ENCODE measurements around the gene NECTIN2.

Gene NECTIN2

DNA sequence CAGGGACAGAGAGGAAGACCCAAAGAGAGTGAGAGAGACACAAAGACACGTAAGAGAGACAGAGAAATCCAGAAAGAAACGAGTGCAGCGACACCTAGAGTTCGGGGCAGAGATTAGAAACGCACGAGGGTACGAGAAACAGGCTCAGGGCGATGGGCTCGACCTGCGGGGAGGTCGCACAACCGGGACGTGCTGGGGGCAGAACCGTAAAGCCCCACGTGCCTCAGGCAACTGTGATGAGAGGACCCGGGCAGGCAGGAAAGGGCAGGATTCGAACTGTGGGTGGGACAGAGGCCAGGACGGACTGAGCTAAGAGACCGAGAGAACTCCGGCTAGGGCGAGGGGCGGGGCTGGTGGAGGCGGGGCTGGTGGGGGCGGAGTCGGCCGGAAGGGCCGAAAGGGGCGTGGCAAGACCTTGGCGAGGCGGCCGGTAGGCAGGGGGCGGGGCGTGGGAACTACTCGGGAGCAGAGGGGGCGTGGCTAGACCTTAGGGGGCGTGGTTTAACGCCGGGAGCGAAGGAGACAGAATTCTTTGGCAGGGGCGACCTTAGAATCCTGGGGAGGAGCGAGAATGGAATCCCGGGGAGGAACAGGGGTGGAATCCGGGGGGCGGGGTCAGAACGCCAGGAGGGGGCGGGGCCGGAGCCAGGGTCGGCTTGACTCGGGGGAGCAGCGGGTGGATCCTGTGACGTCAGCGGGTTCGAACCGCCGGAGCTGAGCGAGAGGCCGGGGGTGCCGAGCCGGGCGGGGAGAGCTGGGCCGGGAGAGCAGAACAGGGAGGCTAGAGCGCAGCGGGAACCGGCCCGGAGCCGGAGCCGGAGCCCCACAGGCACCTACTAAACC, at the start of gene NECTIN2:
NECTIN2 (plus strand) TSS at position 686 of the 843 bp plus-strand sequence. CDS start 229 bp downstream, outside the sequence.
- no CpG with 5 or more reads among the region's 67 CpGs for WGBS (ENCODE audit: insufficient coverage, insufficient read length)
- Histone ChIP-seq H3K27ac (ENCODE audit: low read length) (no peak within 1 kb of the TSS), H3K27me3 (ENCODE audit: control insufficient read depth, insufficient read depth, low read length) (no peaks in the 10 kb centered on the region), H3K4me3 (ENCODE audit: low read length) (peak within 1 kb of the TSS; percentile 98), H3K4me1 (ENCODE audit: control insufficient read depth, insufficient read depth, low read length) (peaks cover 6% of the 10 kb centered on the region), H3K9me3 (ENCODE audit: control insufficient read depth, insufficient read depth, low read length) (no peaks in the 10 kb centered on the region), H3K36me3 (ENCODE audit: control insufficient read depth, insufficient read depth, low read length) (no peaks in the 10 kb centered on the region)
- peak; percentile 94 for DNase-seq (ENCODE audit: low read depth, low spot score)

DNA sequence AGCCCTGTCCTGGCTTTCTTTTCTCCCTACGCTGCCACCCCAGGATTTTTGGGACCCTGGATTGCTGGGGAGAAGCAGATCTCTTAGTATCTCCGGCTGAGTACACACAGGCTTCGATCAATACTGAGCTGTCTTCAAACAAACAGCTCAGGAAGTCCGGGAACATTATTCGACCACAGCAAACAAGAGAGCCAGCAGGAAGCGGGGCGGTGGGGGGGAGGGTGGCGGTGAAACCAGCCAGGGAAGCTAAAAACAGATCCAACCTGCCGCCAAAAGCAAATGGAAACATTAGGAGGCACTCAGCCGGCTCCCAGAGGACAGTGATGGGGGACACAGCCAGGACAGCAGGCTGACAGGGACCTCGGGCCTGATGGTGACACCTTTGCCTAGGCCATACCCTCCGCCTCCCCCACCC, 49.4 kb upstream of the NECTIN2 start:
- Histone ChIP-seq H3K9me3 (ENCODE audit: control insufficient read depth, insufficient read depth, low read length) (no peaks in the 10 kb centered on the region), H3K27ac (ENCODE audit: low read length) (no peak overlapping the region), H3K4me1 (ENCODE audit: control insufficient read depth, insufficient read depth, low read length) (peaks cover 3% of the 10 kb centered on the region; the same call in 1 of the 2 replicates), H3K27me3 (ENCODE audit: control insufficient read depth, insufficient read depth, low read length) (no peaks in the 10 kb centered on the region), H3K4me3 (ENCODE audit: low read length) (no peak overlapping the region), H3K36me3 (ENCODE audit: control insufficient read depth, insufficient read depth, low read length) (peaks cover 8% of the 10 kb centered on the region)
- no CpG with 5 or more reads among the region's 12 CpGs for WGBS (ENCODE audit: insufficient coverage, insufficient read length)
- DNase-seq (ENCODE audit: low read depth, low spot score): no peak

DNA sequence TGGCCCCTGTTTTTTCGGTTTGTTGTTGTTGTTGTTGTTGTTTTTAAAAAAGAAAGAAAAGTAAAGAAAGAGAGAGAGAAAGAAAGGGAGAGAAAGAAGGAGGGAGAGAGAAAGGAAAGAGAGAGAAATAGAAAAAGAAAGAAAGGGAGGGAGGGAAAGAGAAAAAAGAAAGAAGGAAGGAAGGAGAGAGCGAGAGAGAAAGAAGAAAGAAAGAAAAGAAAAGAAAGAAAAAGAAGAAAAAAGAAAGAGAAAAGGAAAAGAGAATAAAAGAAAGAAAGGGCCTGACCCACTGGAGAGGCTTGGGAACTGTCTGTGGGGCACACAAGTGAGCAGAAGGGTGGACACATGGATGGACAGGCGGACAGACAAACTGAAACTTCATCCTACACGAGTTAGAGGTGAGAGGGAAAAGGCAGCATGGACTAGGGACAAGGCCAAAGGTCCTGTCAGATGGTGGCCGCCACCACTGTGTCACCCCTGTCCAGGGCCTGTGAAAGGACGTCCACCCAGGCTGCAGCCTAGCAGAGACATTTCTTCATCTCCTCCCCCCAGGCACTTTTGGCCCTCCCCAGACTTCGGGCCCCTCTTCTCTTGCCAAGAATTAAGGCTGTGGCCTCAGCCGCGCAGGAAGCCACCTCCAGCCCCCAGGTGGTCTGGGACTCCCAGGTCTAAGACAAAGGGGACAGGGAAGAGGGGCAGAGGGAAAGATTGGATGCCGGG, 46.3 kb upstream of the NECTIN2 start:
- peaks cover 3% of the 10 kb centered on the region; the same call in 1 of the 2 replicates for H3K4me1 ChIP-seq (ENCODE audit: control insufficient read depth, insufficient read depth, low read length)
- WGBS (ENCODE audit: insufficient coverage, insufficient read length): 100% methylated on average over 1 of the region's 10 CpGs
- peaks cover 2% of the 10 kb centered on the region; the same call in 1 of the 2 replicates for H3K36me3 ChIP-seq (ENCODE audit: control insufficient read depth, insufficient read depth, low read length)
- DNase-seq (ENCODE audit: low read depth, low spot score): no peak
- H3K4me3 ChIP-seq (ENCODE audit: low read length): no peak overlapping the region
- peaks cover 3% of the 10 kb centered on the region; the same call in 1 of the 2 replicates for H3K27me3 ChIP-seq (ENCODE audit: control insufficient read depth, insufficient read depth, low read length)
- H3K9me3 ChIP-seq (ENCODE audit: control insufficient read depth, insufficient read depth, low read length): no peaks in the 10 kb centered on the region
- no peak overlapping the region for H3K27ac ChIP-seq (ENCODE audit: low read length)

DNA sequence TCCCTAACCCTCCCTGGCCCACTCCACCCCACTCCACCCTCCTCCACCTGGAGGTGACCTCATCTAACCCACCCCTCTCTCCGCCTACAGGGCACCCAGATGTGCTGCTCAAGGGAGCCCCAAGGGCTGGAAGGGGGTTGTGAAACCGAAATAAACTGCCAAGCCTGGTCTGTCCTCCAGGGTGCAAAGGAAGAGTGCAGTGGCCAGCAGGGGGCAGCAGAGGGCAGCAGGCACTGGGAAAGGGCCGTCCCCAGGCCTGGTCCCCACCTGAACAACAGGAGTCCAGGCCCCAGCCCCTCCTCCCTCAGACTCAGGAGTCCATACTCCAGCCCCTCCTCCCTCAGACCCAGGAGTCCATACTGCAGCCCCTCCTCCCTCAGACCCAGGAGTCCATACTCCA, 45.6 kb upstream of the NECTIN2 start:
- peak; percentile 87 for DNase-seq (ENCODE audit: low read depth, low spot score)
- Histone ChIP-seq H3K36me3 (ENCODE audit: control insufficient read depth, insufficient read depth, low read length) (peaks cover 2% of the 10 kb centered on the region; the same call in 1 of the 2 replicates), H3K4me3 (ENCODE audit: low read length) (no peak overlapping the region), H3K27ac (ENCODE audit: low read length) (no peak overlapping the region), H3K27me3 (ENCODE audit: control insufficient read depth, insufficient read depth, low read length) (peaks cover 3% of the 10 kb centered on the region; the same call in 1 of the 2 replicates), H3K9me3 (ENCODE audit: control insufficient read depth, insufficient read depth, low read length) (no peaks in the 10 kb centered on the region), H3K4me1 (ENCODE audit: control insufficient read depth, insufficient read depth, low read length) (peaks cover 3% of the 10 kb centered on the region; the same call in 1 of the 2 replicates)
- no CpG with 5 or more reads among the region's 3 CpGs for WGBS (ENCODE audit: insufficient coverage, insufficient read length)

DNA sequence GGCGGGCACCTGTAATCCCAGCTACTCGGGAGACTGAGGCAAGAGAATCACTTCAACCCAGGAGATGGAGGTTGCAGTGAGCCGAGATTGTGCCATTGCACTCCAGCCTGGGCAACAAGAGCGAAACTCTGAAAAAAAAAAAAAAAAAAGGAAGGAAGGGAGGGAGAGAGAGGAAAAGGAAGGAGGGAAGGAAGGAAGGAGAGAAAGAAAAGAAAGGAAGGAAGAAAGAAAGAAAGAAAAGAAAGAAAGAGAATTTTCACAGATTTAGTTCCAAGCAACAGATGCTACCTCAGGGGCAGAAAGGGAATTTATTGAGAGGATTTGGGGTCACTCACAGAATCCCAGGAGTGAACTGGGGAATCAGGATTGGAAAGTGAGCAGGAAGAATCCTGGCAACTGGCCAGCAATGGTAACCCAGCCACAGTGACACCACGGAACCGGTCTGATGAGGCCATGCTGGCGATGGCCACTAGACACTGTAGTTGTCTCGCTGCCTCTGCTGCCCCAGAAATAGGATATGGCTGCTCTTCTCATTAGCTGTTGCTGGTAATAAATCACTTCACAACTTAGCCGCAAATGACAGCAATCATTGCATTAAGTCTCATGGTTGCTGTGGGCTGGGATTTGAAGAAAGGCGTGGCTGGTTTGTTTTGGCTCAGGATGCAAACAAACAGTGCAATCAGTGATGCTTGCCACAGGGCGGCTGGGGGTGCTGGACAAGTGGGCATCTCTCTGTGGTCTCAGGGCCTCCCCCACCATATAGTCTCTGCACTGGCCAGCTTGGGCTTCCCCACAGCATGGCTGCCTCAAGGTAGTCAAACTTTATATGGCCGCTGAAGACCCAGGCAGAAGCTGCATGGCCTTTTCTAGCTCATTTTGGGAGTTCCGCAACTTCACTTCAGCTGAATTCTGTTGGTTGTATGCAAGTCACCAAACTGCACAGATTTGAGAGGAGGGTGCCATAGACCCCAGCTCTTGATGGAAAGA, 42.4 kb upstream of the NECTIN2 start:
- DNase-seq (ENCODE audit: low read depth, low spot score): no peak
- no peak overlapping the region for H3K4me3 ChIP-seq (ENCODE audit: low read length)
- WGBS (ENCODE audit: insufficient coverage, insufficient read length): no CpG with 5 or more reads among the region's 13 CpGs
- no peaks in the 10 kb centered on the region for H3K36me3 ChIP-seq (ENCODE audit: control insufficient read depth, insufficient read depth, low read length)
- H3K4me1 ChIP-seq (ENCODE audit: control insufficient read depth, insufficient read depth, low read length): peaks cover 8% of the 10 kb centered on the region
- no peak overlapping the region for H3K27ac ChIP-seq (ENCODE audit: low read length)
- H3K9me3 ChIP-seq (ENCODE audit: control insufficient read depth, insufficient read depth, low read length): no peaks in the 10 kb centered on the region
- H3K27me3 ChIP-seq (ENCODE audit: control insufficient read depth, insufficient read depth, low read length): peaks cover 3% of the 10 kb centered on the region; the same call in 1 of the 2 replicates

DNA sequence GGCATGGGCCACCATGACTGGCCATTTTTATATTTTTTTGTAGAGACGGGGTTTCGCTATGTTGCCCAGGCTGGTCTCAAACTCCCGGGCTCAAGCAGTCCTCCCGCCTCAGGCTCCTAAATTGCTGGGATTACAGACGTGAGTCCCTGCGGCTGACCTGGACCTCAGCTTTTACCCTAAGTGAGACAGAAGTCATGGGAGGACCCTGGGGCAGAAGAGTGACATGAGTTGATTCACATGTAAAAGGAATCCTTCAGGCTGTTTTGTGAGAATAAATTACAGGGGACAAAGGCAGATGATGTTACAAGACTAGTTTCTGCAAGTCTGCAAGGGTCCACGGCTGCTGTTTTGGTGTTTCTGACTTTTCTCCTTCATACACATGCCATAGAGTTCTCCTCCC, 39.8 kb upstream of the NECTIN2 start:
- no CpG with 5 or more reads among the region's 7 CpGs for WGBS (ENCODE audit: insufficient coverage, insufficient read length)
- Histone ChIP-seq H3K36me3 (ENCODE audit: control insufficient read depth, insufficient read depth, low read length) (no peaks in the 10 kb centered on the region), H3K9me3 (ENCODE audit: control insufficient read depth, insufficient read depth, low read length) (no peaks in the 10 kb centered on the region), H3K27ac (ENCODE audit: low read length) (no peak overlapping the region), H3K4me1 (ENCODE audit: control insufficient read depth, insufficient read depth, low read length) (peaks cover 7% of the 10 kb centered on the region), H3K27me3 (ENCODE audit: control insufficient read depth, insufficient read depth, low read length) (peaks cover 3% of the 10 kb centered on the region; the same call in 1 of the 2 replicates), H3K4me3 (ENCODE audit: low read length) (no peak overlapping the region)
- no peak for DNase-seq (ENCODE audit: low read depth, low spot score)

DNA sequence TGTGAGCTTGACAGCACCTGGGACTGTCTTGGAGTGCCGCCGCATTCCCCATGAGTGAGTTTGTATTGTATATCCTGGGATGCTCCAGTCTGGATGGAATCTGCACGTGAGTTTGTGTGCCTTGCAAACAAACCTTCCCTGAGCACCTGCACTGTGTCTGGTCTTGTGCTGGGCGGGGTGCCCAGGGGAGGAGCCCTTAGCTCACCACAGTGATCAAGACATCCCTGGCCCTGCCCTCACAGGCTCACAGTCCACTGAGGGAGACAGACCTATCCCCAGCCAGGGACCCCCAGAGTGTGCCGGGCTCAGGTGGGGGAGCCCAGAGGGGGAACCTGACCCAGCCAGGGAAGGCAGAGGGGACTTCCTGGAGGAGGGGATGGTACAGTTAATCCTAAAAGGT, 38.9 kb upstream of the NECTIN2 start:
- peaks cover 3% of the 10 kb centered on the region; the same call in 1 of the 2 replicates for H3K27me3 ChIP-seq (ENCODE audit: control insufficient read depth, insufficient read depth, low read length)
- WGBS (ENCODE audit: insufficient coverage, insufficient read length): no CpG with 5 or more reads among the region's 5 CpGs
- H3K4me3 ChIP-seq (ENCODE audit: low read length): no peak overlapping the region
- H3K9me3 ChIP-seq (ENCODE audit: control insufficient read depth, insufficient read depth, low read length): no peaks in the 10 kb centered on the region
- H3K36me3 ChIP-seq (ENCODE audit: control insufficient read depth, insufficient read depth, low read length): 0 out of 2 replicates have a peak, but pooled peaks cover 1% of the 10 kb centered on the region
- DNase-seq (ENCODE audit: low read depth, low spot score): no peak
- H3K27ac ChIP-seq (ENCODE audit: low read length): no peak overlapping the region
- H3K4me1 ChIP-seq (ENCODE audit: control insufficient read depth, insufficient read depth, low read length): peaks cover 7% of the 10 kb centered on the region

DNA sequence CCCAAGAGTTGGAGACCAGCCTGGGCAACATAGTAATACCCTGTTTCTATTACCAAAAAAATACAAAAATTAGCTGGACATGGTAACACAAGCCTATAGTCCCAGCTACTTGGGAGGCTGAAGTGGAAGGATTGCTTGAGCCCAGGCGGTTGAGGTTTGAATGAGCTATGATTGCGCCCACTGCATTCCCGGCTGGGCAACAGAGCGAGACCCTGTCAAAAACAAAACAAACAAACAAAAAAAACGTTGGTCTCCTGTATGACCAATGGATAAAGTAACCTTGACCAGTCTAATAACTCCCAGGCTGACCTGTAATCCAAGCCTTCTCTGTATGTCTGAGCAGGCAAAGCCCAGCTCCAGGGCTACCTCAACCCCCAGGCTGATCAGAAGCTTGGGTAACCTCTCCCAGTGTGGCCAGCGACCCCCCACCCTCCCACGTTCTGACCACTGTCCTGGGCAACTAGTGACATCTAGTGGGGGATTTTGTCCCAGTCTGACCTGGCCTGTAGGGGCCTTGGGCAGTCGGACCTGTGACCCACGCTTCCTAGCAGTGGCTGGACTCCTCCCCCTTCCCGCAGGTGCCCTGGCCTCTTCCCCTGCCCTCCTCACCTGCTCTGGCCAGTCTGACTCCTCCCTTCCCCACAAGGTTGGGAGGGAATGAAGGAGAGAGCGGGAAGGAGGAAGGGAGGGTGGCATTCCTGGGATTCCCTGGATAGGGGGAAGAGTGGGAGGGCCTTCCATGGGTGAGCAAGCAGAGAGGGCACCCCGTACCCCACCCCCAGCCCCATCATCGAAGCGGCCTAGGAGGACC, 38.2 kb upstream of the NECTIN2 start:
- DNase-seq (ENCODE audit: low read depth, low spot score): peak; percentile 97
- H3K9me3 ChIP-seq (ENCODE audit: control insufficient read depth, insufficient read depth, low read length): no peaks in the 10 kb centered on the region
- no CpG with 5 or more reads among the region's 14 CpGs for WGBS (ENCODE audit: insufficient coverage, insufficient read length)
- H3K4me1 ChIP-seq (ENCODE audit: control insufficient read depth, insufficient read depth, low read length): peaks cover 7% of the 10 kb centered on the region
- no peak overlapping the region for H3K27ac ChIP-seq (ENCODE audit: low read length)
- H3K4me3 ChIP-seq (ENCODE audit: low read length): no peak overlapping the region; the same call in 1 of the 2 replicates
- peaks cover 3% of the 10 kb centered on the region; the same call in 1 of the 2 replicates for H3K27me3 ChIP-seq (ENCODE audit: control insufficient read depth, insufficient read depth, low read length)
- 0 out of 2 replicates have a peak, but pooled peaks cover 2% of the 10 kb centered on the region for H3K36me3 ChIP-seq (ENCODE audit: control insufficient read depth, insufficient read depth, low read length)
